Fibroblast of skin of scalp (primary cell): ENCODE data around the gene ENTPD7.
A peak's percentile ranks its signal among the peaks of the same experiment; 100 is the strongest.
"Not testable (repeated sequence)": the region's sequence is repeated elsewhere in the genome, so short reads cannot be mapped to it uniquely, and the experiment has no call there.

ENCODE experiments used
- DNase-seq: peaks from one replicate; pipeline ENCODE4 v3.0.0-alpha.2; 2013

The ENTPD7 gene

DNA sequence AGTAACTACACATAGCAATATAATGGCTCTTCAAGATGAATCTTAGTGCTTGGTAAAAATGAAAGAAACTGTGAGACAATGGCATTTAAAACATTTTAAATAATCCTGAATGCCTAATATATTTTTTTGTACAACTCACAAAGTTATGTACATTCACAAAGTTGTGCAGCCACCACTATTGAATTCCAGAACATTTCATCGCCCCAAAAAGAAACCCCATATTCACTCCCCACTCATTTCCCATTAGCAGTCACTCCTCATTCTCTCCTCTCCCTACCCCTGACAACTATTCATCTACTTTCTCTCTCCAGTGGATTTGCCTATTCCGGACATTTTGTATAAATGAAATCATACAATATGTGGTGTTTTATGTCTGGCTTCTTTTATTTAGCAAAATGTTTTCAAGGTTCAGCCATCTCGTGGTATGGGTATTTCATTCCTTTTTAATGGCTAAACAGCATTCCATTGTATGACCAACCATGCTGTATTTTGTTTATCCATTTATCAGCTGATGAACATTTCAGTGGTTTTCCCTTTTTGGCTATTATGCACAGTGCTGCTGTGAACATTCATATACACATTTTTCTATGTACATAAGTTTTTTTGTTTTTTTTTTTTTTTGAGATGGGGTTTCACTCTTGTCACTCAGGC is 34.7 kb downstream of the ENTPD7 start:
- DNase-seq, result peak; percentile 90

DNA sequence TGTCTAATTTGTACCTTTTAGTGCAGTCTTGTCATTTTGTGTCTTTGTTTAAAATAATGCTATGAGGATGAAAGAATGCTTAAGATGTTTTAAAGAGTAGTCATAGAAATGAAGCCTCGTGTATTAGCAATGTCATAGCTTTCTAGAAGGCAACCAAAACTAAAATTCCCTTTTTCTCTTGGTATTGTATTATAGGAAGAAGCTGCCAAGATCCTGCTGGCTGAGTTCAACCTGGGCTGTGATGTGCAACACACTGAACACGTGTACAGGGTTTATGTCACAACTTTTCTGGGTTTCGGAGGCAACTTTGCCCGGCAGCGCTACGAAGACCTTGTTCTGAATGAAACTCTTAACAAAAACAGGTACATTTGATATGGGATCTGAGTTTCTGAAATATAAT is 36.5 kb downstream of the ENTPD7 start:
- peak; percentile 31 for DNase-seq

DNA sequence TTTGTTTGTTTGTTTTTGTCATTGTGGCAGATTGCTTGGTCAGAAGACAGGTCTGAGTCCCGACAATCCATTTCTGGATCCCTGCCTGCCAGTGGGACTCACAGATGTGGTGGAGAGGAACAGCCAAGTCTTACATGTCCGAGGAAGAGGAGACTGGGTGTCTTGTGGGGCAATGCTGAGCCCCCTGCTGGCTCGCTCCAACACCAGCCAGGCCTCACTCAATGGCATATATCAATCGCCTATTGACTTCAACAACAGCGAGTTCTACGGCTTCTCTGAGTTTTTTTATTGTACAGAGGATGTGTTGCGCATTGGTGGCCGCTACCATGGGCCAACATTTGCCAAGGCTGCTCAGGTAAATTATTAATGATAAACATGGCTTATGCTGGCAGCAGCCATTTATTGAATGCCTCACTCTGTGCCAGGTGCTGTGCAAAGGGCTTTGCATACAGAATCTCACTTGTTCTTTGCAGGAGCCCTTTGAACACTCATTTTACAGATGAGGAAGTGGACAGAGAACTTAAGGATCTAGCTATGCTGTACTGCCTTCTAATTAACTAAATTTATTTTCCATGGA is 39.3 kb downstream of the ENTPD7 start:
- DNase-seq, result peak; percentile 3

DNA sequence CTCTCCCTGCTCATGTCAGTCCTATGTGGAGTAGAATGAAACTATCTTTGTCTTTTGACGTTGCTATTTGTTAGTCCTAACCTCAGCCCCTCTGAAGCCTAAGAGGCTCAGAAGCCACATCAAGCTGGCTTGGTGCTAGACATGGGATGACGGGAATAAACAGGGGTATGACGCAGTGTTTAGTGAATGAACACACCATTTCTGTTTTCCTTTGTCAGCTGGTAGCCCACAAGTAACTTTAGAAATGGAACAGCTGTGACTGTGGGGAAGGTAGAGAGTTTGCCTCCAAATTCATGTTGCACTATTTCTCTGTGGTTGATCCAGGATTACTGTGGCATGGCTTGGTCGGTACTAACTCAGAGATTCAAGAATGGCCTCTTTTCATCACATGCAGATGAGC is 41.3 kb downstream of the ENTPD7 start:
- DNase-seq, result no peak

DNA sequence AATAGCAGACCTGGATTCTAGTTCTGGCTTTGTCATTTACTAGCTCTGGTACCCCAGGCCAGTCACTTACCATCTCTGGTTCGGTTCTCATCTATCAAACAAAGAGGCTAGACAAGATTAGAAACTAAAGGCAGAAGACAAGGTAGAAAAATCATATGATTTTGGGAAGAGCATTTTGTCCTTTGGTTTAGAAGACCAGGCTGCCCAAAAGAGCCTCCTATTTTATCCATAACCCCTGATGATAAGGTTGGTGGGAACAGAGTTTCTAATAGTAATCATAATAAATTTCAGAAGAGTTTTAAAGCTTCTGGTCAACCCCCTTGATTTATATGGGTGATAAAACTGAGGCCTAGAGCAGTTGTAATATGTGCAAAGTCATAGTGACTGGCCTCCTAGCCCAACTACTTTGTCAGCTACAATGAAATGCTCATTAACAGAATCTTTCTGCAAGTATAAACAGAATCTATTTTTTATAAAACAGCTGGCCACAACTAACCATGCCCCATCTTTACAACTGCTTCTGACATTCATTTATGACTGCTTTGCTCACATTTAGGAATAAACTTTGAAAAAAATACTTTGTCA is 49.2 kb downstream of the ENTPD7 start:
- no peak for DNase-seq

DNA sequence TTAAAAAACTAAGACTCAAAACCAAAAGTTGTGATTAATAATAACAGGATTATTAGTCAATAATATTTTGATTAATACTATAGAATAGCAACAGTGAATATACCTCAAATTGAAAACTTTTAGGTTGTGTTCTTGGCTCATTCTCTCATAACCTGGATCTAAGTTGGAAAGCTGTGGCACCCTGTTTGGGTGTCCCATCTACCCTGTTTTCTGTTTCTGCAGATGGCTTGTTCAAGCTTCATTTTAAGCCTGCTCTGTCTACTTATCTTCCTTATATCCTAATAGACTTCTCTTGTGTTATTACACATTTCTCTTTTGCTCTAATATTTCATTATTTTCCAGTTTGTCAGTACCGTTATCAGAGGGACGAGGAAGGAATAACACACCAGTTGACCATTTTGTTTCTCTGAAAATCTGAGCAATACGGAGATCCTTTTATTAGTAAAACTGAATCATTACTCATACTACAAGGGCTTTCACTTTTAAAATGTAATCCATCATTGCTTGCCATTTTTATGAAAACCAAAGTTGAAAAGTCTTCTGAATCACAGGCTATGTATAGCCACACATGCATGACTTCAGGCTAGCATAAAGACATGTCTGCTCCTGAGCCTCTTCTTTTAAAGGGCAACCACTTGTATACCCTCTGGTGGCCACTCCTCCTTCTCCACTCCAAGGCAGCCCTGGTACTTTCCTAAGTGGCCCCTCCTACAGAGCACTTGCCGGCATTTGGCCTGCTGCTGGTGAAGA is 50.3 kb downstream of the ENTPD7 start:
- peak; percentile 36 for DNase-seq

DNA sequence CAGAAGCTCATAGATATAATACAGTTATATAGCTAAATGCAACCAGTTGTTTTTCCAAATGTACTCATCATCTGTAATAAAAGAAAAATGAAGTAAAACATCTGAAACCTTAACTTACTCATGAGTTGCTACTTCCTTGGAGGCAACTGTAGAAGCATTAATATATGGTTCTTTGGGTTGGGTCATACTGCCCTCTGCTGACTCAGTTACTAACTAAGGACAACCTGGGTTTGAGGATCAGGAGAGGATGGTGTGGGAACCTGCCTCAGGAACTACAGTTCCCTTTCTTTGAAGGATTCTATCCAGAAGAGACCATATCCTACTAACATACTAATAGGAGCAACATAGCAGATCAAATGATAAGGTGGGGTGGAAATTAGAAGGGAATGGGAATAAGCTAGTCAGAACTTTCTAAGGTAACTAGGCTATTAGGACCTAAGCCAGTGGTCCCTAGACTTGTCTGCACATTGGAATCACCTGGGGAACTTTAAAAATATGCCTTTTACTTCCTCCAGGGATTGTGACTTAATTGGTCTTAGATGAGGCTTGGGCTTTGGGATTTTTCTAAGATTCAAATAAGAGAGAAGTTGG is 51.9 kb downstream of the ENTPD7 start:
- DNase-seq, result peak; percentile 67

DNA sequence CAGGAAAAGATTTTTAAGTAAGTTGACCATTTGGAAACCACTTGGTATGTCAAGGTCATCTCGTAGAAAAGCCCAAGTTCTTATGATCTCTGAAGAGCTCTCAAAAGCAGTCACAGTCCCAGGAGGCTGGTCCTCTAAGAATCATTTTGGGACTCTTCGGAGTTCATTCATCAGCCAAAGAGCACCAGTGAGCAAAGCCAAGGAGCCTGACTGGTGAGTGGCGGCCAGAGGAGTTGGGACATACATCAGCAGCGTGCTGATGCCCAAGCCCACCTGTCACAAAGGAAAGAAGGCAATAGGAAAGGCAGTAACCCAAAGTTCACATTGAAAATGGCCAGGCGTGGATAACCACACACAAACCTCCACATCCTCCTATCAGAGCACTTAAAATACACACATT is 55.1 kb downstream of the ENTPD7 start:
- DNase-seq, result no peak

DNA sequence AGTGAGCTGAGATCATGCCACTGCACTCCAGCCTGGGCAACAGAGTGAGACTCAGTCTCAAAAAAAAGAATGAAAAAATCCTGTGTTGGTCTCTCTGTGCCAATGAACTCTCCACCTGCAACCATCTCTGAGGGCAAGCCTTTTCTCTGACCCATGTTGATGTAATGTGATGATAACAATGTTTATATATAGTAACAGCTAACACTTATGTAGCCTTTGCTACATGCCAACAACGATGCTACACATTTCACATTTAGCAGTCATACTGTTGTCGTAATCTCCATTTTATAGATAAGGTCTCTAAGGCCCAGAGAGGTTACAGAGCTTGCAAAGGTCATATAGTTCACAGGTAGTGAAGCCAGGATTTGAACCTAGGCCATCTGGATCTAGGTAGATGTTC is 61.1 kb downstream of the ENTPD7 start:
- no peak for DNase-seq

DNA sequence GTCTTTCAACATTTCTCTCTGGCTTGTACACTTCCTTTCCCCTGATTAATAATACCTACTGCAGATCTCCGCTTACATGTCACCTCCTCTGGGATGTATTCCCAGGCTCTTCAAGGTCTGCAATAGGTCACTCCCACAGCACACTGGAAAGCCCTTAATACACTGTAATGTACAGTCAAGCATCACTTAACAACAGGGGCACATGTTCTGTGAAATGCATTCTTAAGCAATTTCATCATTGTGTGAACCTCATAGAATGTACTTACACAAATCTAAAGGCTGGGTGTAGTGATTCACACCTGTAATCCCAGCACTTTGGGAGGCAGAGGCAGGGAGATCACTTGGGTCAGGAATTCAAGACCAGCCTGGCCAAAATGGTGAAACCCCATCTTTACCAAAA is 70.7 kb downstream of the ENTPD7 start:
- no peak for DNase-seq

DNA sequence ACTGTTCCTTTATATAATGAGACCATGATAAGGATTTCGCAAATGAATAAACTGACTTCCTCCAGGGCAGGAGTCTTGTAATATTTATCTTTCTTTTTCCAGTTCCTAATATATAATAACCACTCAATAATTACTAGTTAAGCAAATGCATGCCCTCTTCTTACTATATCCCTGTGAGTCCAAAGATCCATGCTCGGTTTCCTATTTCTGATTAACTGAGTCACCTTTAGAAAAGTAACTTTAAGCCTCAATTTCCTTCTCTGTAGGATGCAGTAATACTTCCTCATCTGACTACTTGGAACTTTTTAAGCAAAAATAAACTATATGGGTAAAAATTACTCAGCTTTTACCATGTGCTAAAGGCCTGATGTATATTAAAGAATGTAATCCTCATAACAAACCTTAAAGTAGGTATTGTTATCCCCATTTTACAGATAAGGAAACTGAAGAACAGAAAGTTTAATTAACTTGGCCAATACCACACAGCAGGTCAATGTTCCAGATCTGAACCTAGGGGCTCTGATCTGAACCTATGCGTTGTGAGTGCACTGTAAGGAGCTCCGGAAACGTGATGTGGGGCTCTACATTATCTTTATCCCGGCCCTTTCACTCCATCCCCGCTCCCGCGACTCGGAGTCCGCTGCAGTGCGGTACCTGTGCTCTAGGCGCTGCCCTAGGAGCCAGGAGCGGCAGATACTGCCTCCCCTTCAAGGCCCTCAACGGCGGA is 72.2 kb downstream of the ENTPD7 start:
- DNase-seq, result no peak

DNA sequence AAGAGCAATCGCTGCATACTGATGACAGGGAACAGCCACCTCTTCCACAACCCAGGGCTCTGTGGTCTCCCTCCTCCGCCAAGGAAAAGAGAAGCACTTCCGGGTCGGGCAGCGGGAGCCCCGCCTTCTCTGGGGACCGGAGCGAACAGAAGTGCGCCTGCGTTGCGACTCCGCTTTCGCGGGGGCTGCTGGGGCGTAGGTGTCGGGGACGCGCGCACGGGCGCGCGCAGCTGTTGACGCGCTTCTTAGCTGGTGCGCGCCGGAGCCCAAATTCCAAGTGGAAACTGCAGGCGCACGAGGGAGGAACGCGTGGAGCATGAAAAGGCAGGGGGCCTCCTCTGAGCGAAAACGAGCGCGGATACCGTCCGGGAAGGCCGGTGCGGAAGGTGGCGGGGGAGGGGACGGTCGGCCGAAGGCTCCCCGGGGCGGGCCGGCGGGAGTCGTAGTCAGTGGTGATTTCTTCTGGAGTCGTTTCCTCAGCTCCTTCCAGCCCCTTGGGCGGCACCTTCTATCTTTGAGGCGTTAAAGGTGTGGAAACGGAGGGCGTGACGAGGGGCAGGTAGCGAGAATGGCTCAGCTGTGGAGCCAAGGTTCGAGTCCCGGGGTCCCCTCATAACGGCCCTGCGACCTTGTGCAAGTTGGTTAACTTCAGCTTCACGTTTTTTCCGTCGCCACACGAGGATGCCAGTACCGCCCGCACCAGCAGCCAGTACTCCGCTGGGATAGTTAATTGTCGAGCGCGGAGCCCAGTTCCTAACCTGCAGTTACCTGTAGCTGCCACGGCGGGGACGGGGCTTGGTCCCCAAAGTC is 72.9 kb downstream of the ENTPD7 start, which contains the start of the genes COX15 and CUTC:
Gene COX15, minus strand, starts transcription at position 95 of the 810 bp plus-strand sequence. Its CDS starts 78 bp downstream, at position 17.
Gene CUTC, plus strand, starts transcription at position 202 of the 810 bp plus-strand sequence. Its CDS starts 115 bp downstream, at position 317.
- peak; percentile 96 for DNase-seq

DNA sequence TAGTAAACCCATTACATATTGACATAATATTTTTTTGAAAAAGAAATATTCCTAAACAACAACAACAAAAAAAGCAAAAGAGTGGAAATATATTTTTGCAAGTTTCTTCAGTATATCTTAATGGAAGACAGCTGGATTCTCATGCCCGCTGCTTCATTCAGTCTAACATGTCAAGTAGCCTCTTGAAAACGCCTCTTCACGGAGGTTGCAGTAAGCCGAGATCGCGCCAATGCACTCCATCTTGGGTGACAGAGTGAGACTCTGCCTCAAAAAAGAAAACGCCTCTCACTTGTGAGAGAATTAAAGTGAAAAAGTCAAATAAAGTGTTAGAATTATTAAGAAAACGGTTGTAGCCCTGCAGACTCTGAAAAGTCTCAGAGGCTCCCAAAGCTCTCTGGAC is 74.1 kb downstream of the ENTPD7 start:
- DNase-seq, result no peak

DNA sequence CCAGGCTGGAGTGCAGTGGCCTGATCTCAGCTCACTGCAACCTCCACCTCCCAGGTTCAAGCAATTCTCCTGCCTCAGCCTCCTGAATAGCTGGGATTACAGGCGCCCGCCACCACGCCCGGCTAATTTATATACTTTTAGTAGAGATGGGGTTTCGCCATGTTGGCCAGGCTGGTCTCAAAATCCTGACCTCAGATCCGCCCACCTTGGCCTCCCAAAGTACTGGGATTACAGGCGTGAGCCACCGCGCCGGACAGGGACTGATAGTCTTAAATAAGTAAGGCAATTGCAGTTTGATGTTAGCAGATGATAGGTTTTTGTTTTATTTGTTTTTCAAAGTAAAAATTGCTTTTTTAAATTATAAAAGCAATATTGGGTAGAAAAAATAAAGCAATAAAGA is 74.8 kb downstream of the ENTPD7 start:
- not testable (repeated sequence) for DNase-seq

DNA sequence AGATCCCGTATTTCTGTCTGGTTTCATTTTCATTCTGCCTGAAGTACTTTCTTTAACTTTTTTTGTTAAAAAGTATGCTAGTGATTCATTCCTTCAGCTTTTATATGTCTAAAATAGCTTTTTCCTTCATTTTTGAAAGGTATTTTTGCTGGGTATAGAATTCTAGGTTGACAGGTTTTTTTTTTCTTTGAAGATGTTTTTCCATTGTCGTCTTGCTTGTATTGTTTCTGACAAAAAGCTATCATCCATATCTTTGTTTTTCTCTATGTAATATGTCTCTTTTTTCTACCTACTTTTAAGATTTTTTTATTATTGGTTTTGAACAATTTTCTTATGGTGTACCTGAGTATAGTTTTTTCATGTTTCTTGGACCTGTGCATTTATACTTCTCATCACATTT is 81.0 kb downstream of the ENTPD7 start:
- no peak for DNase-seq

DNA sequence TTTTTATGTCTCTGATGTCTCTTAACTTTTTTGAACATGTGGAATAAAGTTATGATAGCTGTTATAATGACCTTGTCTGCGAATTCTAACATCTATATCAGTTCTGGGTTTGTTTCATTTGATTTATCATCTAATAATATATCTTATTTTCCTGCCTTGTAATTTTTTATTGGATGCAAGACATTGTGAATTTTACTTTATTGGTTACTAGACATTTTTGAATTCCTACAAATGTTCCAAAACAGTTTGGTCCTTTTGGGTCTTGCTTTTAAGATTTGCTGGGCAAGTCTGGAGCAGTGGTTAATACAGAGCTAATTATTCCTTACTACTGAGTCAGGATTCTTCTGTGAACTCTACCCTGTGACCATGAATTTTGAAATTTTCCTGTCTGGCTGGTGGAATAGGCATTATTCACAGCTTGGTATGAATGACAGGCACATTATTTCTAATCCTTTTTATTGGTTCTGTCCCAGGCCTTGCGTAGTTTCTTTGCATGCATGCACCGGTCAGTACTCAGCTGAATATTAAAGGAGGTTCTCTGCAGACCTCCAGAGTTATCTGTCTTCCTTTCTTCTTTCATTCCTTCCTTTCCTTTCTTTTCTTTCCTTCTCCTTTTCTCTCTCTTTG is 81.7 kb downstream of the ENTPD7 start:
- no peak for DNase-seq

DNA sequence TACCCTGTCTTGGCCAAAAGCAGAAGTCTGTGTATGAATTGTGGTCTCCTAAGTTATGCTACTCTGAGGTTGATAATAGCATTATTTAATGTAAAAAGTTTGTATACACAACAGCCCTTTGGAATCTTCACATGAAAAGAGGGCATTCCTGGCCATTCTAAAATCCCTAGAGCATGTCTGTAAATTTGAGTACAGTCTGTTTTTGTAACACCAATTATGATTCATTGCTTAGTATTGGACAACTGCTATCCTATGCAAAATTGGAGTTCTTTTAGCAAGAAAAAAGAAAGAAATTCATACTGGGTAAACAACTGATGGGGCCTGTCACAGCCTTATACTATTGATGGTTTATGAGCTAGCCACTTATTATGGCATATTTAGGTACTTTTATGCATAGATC is 82.9 kb downstream of the ENTPD7 start:
- peak; percentile 59 for DNase-seq

DNA sequence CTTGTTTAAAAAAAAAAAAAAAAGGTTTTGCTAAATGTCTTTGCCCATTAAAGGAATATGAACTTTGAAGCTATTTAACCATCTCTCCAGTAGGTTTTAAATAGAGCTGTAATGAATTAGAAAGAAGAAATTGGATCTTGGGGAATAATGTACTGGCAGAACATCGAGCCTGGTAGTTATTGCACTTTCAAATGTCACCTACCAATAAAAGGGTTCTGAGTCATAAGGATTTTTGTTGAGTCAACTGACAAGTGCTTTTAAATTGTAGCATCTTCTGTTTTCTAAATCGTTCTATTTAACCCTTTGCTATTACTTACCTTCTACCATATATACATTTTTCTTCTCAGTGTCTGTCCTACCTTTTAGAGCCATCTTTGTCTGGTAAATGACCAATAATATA is 83.4 kb downstream of the ENTPD7 start:
- DNase-seq, result peak; percentile 21

DNA sequence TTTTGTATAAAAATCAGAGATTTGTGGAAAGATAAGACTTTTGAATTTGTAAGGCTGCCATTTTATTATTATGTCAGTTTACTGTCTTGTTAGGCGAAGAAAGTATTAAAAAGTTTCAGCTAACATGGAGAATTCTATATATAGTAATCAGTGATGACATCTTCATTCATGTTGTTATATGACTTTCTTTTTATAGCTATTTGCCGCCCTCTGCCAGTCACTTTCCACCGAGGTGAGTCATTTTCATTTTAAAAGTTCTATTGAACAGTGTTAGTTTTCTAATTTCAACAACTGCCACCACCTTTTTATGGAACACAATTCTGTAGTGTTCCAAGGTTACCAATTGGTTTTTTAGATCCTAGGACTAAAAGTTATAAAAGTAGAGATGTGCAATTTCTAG is 84.5 kb downstream of the ENTPD7 start:
- no peak for DNase-seq

DNA sequence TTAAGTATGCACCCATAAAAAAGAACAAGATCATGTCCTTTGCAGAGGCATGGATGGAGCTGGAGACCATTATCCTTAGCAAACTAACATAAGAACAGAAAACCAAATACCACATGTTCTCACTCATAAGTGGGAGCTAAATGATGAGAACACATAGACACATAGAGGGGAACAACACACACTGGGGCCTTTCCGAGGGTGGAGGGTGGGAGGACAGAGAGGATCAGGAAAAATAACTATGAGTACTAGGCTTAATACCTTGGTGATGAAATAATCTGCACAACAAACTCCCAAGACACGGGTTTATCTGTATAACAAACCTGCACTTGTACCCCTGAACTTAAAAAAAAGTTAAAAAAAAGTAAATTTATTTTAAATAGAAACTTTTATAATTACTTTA is 86.9 kb downstream of the ENTPD7 start:
- DNase-seq, result not testable (repeated sequence)
